Neutrophil (primary cell): ENCODE measurements around the gene INS.

ENCODE experiments used
- H3K27ac ChIP-seq: fragments of 200-600 bp; sonication (generic); 2 replicates; pipeline ENCODE4 v1.5.1; 2016; ENCODE audit warnings: mild to moderate bottlenecking, moderate library complexity
- H3K27me3 ChIP-seq: fragments of 200-600 bp; sonication (generic); 2 replicates; pipeline ENCODE4 v1.6.0; 2016; ENCODE audit warnings: mild to moderate bottlenecking
- H3K36me3 ChIP-seq: fragments of 200-600 bp; sonication (generic); 2 replicates; pipeline ENCODE4 v1.5.1; 2017
- H3K4me1 ChIP-seq, 2 experiments: fragments of 200-600 bp in 1 of 2; sonication (generic) in 1 of 2; 1 replicate in 1 of 2; 2 replicates in 1 of 2; pipeline versions ENCODE4 v1.5.1 to v1.6.1; 2013 to 2016; ENCODE audit warnings: low read depth in 1 of 2, low read length in 1 of 2, mild to moderate bottlenecking in 1 of 2, moderate library complexity in 1 of 2; ENCODE audit not compliant: control insufficient read depth in 1 of 2, insufficient read depth in 1 of 2
- H3K4me3 ChIP-seq, 2 experiments: fragments of 200-600 bp in 1 of 2; sonication (generic) in 1 of 2; 1 replicate in 1 of 2; 2 replicates in 1 of 2; pipeline ENCODE4 v1.5.1; 2013 to 2016; ENCODE audit warnings: low read depth in 1 of 2, low read length in 1 of 2, mild to moderate bottlenecking in 1 of 2, moderate library complexity in 1 of 2
- H3K9me3 ChIP-seq: fragments of 200-600 bp; sonication (generic); 2 replicates; pipeline ENCODE4 v1.5.1; 2016
- CTCF ChIP-seq: fragments of 200-600 bp; sonication (generic); IDR thresholded peaks from 2 replicates; pipeline ENCODE4 v1.5.1; 2016; ENCODE audit warnings: antibody characterized with exemption

Gene INS

GRCh38 chr11:2203440-2204259 is 42.6 kb upstream of the INS start:
- Histone ChIP-seq H3K9me3 (no peaks in the 10 kb centered on the region), H3K27me3 (peaks cover 9% of the 10 kb centered on the region), H3K4me3 (no peak overlapping the region), H3K4me1 (no peaks in the 10 kb centered on the region), H3K27ac (no peak overlapping the region), H3K36me3 (no peaks in the 10 kb centered on the region)
- no peak for TF ChIP-seq CTCF

DNA sequence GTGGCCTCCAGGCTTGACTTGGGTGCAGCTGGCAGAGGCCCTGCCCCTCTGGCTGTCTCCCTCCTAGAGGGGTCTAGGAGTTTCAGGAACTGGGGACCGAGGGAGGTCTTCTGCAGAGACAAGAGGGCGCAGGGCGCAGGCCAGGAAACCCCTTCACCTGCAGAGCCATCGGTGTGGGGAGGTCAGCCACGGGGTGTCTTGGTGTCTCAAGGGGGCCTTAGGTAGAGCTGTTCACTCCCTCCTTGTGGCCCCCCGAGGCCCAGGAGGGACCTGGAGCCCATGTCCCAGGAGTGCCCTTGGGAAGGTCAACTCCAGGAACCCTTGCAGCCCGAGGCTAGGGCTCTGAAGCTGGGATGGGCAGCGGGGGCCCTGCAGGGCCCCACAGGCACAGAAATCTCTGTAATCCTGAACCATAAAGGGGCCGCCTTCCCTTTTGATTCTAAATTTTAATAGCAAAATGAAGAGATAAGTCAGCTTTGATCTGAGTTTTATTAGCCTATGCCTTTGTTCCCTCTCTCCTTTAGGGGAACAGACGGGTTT is 42.0 kb upstream of the INS start:
- peaks cover 11% of the 10 kb centered on the region for H3K27me3 ChIP-seq
- H3K4me1 ChIP-seq: no peaks in the 10 kb centered on the region
- H3K27ac ChIP-seq: no peak overlapping the region
- no peaks in the 10 kb centered on the region for H3K9me3 ChIP-seq
- H3K4me3 ChIP-seq: no peak overlapping the region
- no peak for TF ChIP-seq CTCF
- H3K36me3 ChIP-seq: no peaks in the 10 kb centered on the region

GRCh38 chr11:2202071-2202899 is 41.3 kb upstream of the INS start:
- H3K27me3 ChIP-seq: peaks cover 11% of the 10 kb centered on the region
- no peak for TF ChIP-seq CTCF
- no peaks in the 10 kb centered on the region for H3K36me3 ChIP-seq
- no peaks in the 10 kb centered on the region for H3K4me1 ChIP-seq
- H3K4me3 ChIP-seq: no peak overlapping the region
- no peaks in the 10 kb centered on the region for H3K9me3 ChIP-seq
- no peak overlapping the region for H3K27ac ChIP-seq

GRCh38 chr11:2201542-2201941 is 40.5 kb upstream of the INS start:
- TF ChIP-seq CTCF: no peak
- no peaks in the 10 kb centered on the region for H3K36me3 ChIP-seq
- no peak overlapping the region for H3K4me3 ChIP-seq
- no peaks in the 10 kb centered on the region for H3K9me3 ChIP-seq
- no peaks in the 10 kb centered on the region for H3K4me1 ChIP-seq
- no peak overlapping the region for H3K27ac ChIP-seq
- H3K27me3 ChIP-seq: peaks cover 11% of the 10 kb centered on the region

GRCh38 chr11:2200957-2201519 is 40.0 kb upstream of the INS start:
- no peak for TF ChIP-seq CTCF
- Histone ChIP-seq H3K4me3 (no peak overlapping the region), H3K4me1 (no peaks in the 10 kb centered on the region), H3K36me3 (no peaks in the 10 kb centered on the region), H3K27me3 (peaks cover 11% of the 10 kb centered on the region), H3K9me3 (no peaks in the 10 kb centered on the region), H3K27ac (no peak overlapping the region)
